Liver (tissue), 9 donors: ENCODE results near the gene DAPK2. TPM values are rescaled to one million over a fixed set of nuclear protein-coding genes. Genes with fewer than 3 reads are reported as not detected.

Experiments used
- DNase-seq: peaks from one replicate; pipeline ENCODE4 v3.0.0-alpha.2; 2017; ENCODE audit warnings: low spot score
- H3K27ac ChIP-seq, 2 donors: one replicate each; pipeline ENCODE4 v1.7.0; 2013; ENCODE audit warnings: inconsistent platforms in 2 of 2, low read length in 2 of 2, control low read depth in 1 of 2, low read depth in 1 of 2, mild to moderate bottlenecking in 1 of 2
- H3K27me3 ChIP-seq, 4 donors: one replicate each; pipeline versions ENCODE4 v1.6.1 to v1.7.0; 2013; ENCODE audit warnings: low read length in 3 of 4, inconsistent platforms in 1 of 4, mild to moderate bottlenecking in 1 of 4, moderate library complexity in 1 of 4; ENCODE audit not compliant: control insufficient read depth in 4 of 4, insufficient read depth in 4 of 4
- H3K36me3 ChIP-seq, 4 donors: one replicate each; pipeline versions ENCODE4 v1.6.1 to v1.7.0; 2013; ENCODE audit warnings: low read length in 3 of 4, mild to moderate bottlenecking in 3 of 4, low read depth in 1 of 4, moderate library complexity in 1 of 4; ENCODE audit not compliant: control insufficient read depth in 4 of 4, insufficient read depth in 3 of 4
- H3K4me1 ChIP-seq, 4 donors: one replicate each; pipeline versions ENCODE4 v1.6.1 to v1.7.0; 2013; ENCODE audit warnings: low read length in 3 of 4, mild to moderate bottlenecking in 3 of 4, moderate library complexity in 1 of 4; ENCODE audit not compliant: control insufficient read depth in 4 of 4, insufficient read depth in 4 of 4
- H3K4me3 ChIP-seq, 3 donors: one replicate each; pipeline versions ENCODE4 v1.6.1 to v1.7.0; 2013; ENCODE audit warnings: low read length in 3 of 3, control low read depth in 1 of 3, low read depth in 1 of 3, mild to moderate bottlenecking in 1 of 3
- H3K9ac ChIP-seq, 2 donors: one replicate each; pipeline ENCODE4 v1.7.0; 2013; ENCODE audit warnings: low read length in 2 of 2, mild to moderate bottlenecking in 2 of 2, moderate library complexity in 2 of 2, control low read depth in 1 of 2, low read depth in 1 of 2
- H3K9me3 ChIP-seq, 4 donors: one replicate each; pipeline versions ENCODE4 v1.6.1 to v1.7.0; 2013; ENCODE audit warnings: low read length in 3 of 4; ENCODE audit not compliant: control insufficient read depth in 4 of 4
- EGR1 ChIP-seq, 2 donors: IDR thresholded peaks; 2 replicates each; pipeline ENCODE4 v1.6.1; 2016 to 2018; ENCODE audit warnings: antibody characterized with exemption in 2 of 2, low read depth in 2 of 2
- FOXA1 ChIP-seq: IDR thresholded peaks from 2 replicates; pipeline ENCODE4 v1.6.1; 2016; ENCODE audit warnings: antibody characterized with exemption
- FOXA2 ChIP-seq: IDR thresholded peaks from 2 replicates; pipeline ENCODE4 v1.6.1; 2016; ENCODE audit warnings: antibody characterized with exemption
- HNF4A ChIP-seq, 2 donors: conservative IDR thresholded peaks; 2 replicates each; pipeline ENCODE4 v1.6.1; 2016; ENCODE audit warnings: antibody characterized with exemption in 2 of 2, mild to moderate bottlenecking in 2 of 2
- HNF4G ChIP-seq: IDR thresholded peaks from 2 replicates; pipeline ENCODE4 v1.6.1; 2016; ENCODE audit warnings: antibody characterized with exemption
- JUND ChIP-seq, 2 donors: IDR thresholded peaks; 2 replicates each; pipeline ENCODE4 v1.6.1; 2016; ENCODE audit warnings: antibody characterized with exemption in 2 of 2
- NR2F2 ChIP-seq: IDR thresholded peaks from 2 replicates; pipeline ENCODE4 v1.6.1; 2016; ENCODE audit warnings: antibody characterized with exemption
- REST ChIP-seq: IDR thresholded peaks from 2 replicates; pipeline ENCODE4 v1.6.1; 2016; ENCODE audit warnings: antibody characterized with exemption, mild to moderate bottlenecking
- RXRA ChIP-seq, 2 donors: IDR thresholded peaks; 2 replicates each; pipeline ENCODE4 v1.6.1; 2017 to 2018; ENCODE audit warnings: antibody characterized with exemption in 2 of 2, mild to moderate bottlenecking in 1 of 2
- SP1 ChIP-seq: IDR thresholded peaks from 2 replicates; pipeline ENCODE4 v1.6.1; 2018; ENCODE audit warnings: antibody characterized with exemption, mild to moderate bottlenecking
- TAF1 ChIP-seq: conservative IDR thresholded peaks from 2 replicates; pipeline ENCODE4 v1.6.1; 2016; ENCODE audit warnings: antibody characterized with exemption, mild to moderate bottlenecking
- YY1 ChIP-seq: IDR thresholded peaks from 2 replicates; pipeline ENCODE4 v1.6.1; 2016; ENCODE audit warnings: antibody characterized with exemption, mild to moderate bottlenecking
- WGBS: extraction: QIAGEN DNeasy Blood & Tissue Kit; methylation state at CpG from one replicate; pipeline ENCODE4 v1.1.7; 2013; 5-methylcytosine and 5-hydroxymethylcytosine counted together
- polyA plus RNA-seq, 2 donors: library from polyadenylated mRNA; stranded (reverse) in 1 of 2; unstranded in 1 of 2; fragments of 200-250 nt in 1 of 2; fragments of >200 nt in 1 of 2; fragmentation: Nextera tagmentation in 1 of 2; extraction: Ambion mirVana in 1 of 2; gene quantifications; one replicate each; pipeline versions ENCODE4 v1.2.1 to v1.2.3, GENCODE V29; 2013 to 2015
- total RNA-seq, 2 donors: library from RNA; depleted of rRNA; stranded (reverse); fragments of >200 nt; gene quantifications; one replicate each; pipeline ENCODE4 v1.2.3, GENCODE V29; 2014
- TF ChIP-seq, protein P1 (sequence below): IDR thresholded peaks from 2 replicates; pipeline ENCODE4 v1.6.1; 2016; ENCODE audit warnings: antibody characterized with exemption
- TF ChIP-seq, protein P2 (sequence below): fragments of 150-350 bp; IDR thresholded peaks from 2 replicates; pipeline ENCODE4 v1.5.1; 2017; ENCODE audit warnings: improper control_type of control experiment, low read depth, low read length; ENCODE audit not compliant: missing input control
- TF ChIP-seq, protein P3 (sequence below): IDR thresholded peaks from 2 replicates; pipeline ENCODE4 v1.6.1; 2016; ENCODE audit warnings: antibody characterized with exemption
- TF ChIP-seq, protein P4 (sequence below): IDR thresholded peaks from 2 replicates; pipeline ENCODE4 v1.6.1; 2016; ENCODE audit warnings: antibody characterized with exemption
- donor health status: healthy.
- donor health status: healthy.
- donor health status: healthy.
- donor health status: healthy.
- donor health status: healthy.

DAPK2 gene
- total and polyA plus RNA-seq, 4 donors, result 1.0 to 3.6 (median 1.1) TPM

GRCh38 chr15:63880744-63881143, 165.5 kb downstream of the DAPK2 start:
- no peaks in the 10 kb centered on the region for H3K36me3 ChIP-seq
- peaks cover 2 to 27% (median 18%) of the 10 kb centered on the region in 4 donors for H3K4me1 ChIP-seq
- no peaks in the 10 kb centered on the region for H3K9me3 ChIP-seq
- H3K27ac ChIP-seq, result no peak overlapping the region
- DNase-seq, result no peak
- H3K4me3 ChIP-seq, result no peak overlapping the region
- WGBS, result 64% methylated on average over 5 of the region's 5 CpGs
- H3K9ac ChIP-seq, result no peak overlapping the region
- peak; percentile 46 for TF ChIP-seq NR2F2
- TF ChIP-seq YY1, result no peak
- no peak for TF ChIP-seq TAF1
- TF ChIP-seq, protein P1, sequence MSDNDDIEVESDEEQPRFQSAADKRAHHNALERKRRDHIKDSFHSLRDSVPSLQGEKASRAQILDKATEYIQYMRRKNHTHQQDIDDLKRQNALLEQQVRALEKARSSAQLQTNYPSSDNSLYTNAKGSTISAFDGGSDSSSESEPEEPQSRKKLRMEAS, result no peak
- no peak for TF ChIP-seq JUND (IDR thresholded peaks at IDR 0.05)
- no peak for TF ChIP-seq FOXA2
- H3K27me3 ChIP-seq, result no peaks in the 10 kb centered on the region

DNA sequence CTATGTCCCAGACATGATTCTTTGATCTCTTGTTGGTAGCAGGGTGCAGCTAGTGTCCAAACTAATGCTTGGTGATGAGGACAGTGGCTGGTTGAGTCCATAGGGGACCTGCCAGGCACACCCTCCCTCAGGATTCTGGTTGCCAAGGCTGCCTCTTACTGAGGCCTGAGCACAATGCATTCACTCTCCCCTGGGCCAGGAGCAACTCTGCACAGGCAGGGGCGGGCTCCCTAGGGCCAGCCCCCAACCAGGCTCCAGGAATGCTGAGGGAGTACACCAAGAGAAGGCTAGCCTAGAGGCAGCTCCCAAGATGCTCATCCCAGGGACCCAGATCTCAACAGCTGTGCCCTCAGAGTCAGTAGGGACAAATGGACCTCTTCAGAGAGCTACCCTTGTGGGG, 166.3 kb downstream of the DAPK2 start:
- H3K9ac ChIP-seq, result no peak overlapping the region
- DNase-seq, result no peak
- H3K9me3 ChIP-seq, result no peaks in the 10 kb centered on the region
- H3K4me1 ChIP-seq, result peaks cover 2 to 27% (median 18%) of the 10 kb centered on the region in 4 donors
- H3K36me3 ChIP-seq, result no peaks in the 10 kb centered on the region
- H3K27me3 ChIP-seq, result no peaks in the 10 kb centered on the region
- WGBS, result 94% methylated on average over 1 of the region's 1 CpG
- H3K27ac ChIP-seq, result no peak overlapping the region
- H3K4me3 ChIP-seq, result no peak overlapping the region
- TF ChIP-seq EGR1 (IDR thresholded peaks at IDR 0.05; ENCODE audit: low read depth in 2 of 2) (no peak), JUND (IDR thresholded peaks at IDR 0.05) (no peak), SP1 (no peak), HNF4G (no peak), REST (no peak), FOXA1 (no peak), HNF4A (conservative IDR thresholded peaks at IDR 0.05) (no peak), RXRA (IDR thresholded peaks at IDR 0.05) (no peak)
- TF ChIP-seq, protein P2, sequence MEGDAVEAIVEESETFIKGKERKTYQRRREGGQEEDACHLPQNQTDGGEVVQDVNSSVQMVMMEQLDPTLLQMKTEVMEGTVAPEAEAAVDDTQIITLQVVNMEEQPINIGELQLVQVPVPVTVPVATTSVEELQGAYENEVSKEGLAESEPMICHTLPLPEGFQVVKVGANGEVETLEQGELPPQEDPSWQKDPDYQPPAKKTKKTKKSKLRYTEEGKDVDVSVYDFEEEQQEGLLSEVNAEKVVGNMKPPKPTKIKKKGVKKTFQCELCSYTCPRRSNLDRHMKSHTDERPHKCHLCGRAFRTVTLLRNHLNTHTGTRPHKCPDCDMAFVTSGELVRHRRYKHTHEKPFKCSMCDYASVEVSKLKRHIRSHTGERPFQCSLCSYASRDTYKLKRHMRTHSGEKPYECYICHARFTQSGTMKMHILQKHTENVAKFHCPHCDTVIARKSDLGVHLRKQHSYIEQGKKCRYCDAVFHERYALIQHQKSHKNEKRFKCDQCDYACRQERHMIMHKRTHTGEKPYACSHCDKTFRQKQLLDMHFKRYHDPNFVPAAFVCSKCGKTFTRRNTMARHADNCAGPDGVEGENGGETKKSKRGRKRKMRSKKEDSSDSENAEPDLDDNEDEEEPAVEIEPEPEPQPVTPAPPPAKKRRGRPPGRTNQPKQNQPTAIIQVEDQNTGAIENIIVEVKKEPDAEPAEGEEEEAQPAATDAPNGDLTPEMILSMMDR, result no peak
- TF ChIP-seq, protein P3, sequence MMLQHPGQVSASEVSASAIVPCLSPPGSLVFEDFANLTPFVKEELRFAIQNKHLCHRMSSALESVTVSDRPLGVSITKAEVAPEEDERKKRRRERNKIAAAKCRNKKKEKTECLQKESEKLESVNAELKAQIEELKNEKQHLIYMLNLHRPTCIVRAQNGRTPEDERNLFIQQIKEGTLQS, result no peak
- TF ChIP-seq, protein P4, sequence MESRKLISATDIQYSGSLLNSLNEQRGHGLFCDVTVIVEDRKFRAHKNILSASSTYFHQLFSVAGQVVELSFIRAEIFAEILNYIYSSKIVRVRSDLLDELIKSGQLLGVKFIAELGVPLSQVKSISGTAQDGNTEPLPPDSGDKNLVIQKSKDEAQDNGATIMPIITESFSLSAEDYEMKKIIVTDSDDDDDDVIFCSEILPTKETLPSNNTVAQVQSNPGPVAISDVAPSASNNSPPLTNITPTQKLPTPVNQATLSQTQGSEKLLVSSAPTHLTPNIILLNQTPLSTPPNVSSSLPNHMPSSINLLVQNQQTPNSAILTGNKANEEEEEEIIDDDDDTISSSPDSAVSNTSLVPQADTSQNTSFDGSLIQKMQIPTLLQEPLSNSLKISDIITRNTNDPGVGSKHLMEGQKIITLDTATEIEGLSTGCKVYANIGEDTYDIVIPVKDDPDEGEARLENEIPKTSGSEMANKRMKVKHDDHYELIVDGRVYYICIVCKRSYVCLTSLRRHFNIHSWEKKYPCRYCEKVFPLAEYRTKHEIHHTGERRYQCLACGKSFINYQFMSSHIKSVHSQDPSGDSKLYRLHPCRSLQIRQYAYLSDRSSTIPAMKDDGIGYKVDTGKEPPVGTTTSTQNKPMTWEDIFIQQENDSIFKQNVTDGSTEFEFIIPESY, result no peak
